ENCODE data around the gene SSBP2. TPM values are rescaled to one million over a fixed set of nuclear protein-coding genes. Genes with fewer than 3 reads are reported as not detected.

Gene SSBP2
- total RNA-seq, 1 donor from 2014 or later = 149 TPM

DNA sequence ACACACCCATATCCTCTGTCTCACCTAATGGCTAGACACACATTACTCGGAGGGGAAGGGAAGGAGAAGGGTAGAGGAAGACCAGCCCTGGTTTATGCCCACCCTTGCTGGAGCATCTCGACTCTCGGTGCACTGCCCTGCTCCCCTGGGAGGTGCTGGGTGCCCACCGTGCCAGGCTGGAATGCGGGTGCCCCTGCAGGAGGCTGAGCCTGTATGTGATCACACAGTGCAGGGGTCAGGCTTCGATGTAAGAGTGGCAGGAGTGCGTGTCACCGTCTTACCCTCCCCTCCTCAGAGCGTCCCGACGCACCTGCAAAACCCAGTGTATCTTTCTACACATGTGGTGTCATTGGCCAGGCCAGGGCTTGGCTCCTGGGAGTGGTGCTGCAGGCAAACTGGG is 349.6 kb downstream of the SSBP2 start:
- no peaks in the 10 kb centered on the region for H3K9me3 Mint-ChIP-seq (ENCODE audit: unreplicated experiment)
- H3K27ac Mint-ChIP-seq (ENCODE audit: unreplicated experiment) = no peak overlapping the region
- no peak overlapping the region for H3K4me3 Mint-ChIP-seq (ENCODE audit: unreplicated experiment)
- no peaks in the 10 kb centered on the region for H3K36me3 Mint-ChIP-seq (ENCODE audit: low read depth, unreplicated experiment)
- peaks cover 4% of the 10 kb centered on the region for H3K27me3 Mint-ChIP-seq (ENCODE audit: unreplicated experiment)
- no peak for DNase-seq (ENCODE audit: low spot score)
- peaks cover 8% of the 10 kb centered on the region for H3K4me1 Mint-ChIP-seq (ENCODE audit: unreplicated experiment)
- TF ChIP-seq, protein P1, sequence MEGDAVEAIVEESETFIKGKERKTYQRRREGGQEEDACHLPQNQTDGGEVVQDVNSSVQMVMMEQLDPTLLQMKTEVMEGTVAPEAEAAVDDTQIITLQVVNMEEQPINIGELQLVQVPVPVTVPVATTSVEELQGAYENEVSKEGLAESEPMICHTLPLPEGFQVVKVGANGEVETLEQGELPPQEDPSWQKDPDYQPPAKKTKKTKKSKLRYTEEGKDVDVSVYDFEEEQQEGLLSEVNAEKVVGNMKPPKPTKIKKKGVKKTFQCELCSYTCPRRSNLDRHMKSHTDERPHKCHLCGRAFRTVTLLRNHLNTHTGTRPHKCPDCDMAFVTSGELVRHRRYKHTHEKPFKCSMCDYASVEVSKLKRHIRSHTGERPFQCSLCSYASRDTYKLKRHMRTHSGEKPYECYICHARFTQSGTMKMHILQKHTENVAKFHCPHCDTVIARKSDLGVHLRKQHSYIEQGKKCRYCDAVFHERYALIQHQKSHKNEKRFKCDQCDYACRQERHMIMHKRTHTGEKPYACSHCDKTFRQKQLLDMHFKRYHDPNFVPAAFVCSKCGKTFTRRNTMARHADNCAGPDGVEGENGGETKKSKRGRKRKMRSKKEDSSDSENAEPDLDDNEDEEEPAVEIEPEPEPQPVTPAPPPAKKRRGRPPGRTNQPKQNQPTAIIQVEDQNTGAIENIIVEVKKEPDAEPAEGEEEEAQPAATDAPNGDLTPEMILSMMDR (IDR thresholded peaks at IDR 0.05; ENCODE audit: unreplicated experiment) = no peak

- no peak overlapping the region for H3K27ac Mint-ChIP-seq (ENCODE audit: unreplicated experiment)
- H3K9me3 Mint-ChIP-seq (ENCODE audit: unreplicated experiment) = no peaks in the 10 kb centered on the region
- TF ChIP-seq, protein P1 (IDR thresholded peaks at IDR 0.05; ENCODE audit: unreplicated experiment) = no peak
- no peak overlapping the region for H3K4me3 Mint-ChIP-seq (ENCODE audit: unreplicated experiment)
- H3K36me3 Mint-ChIP-seq (ENCODE audit: low read depth, unreplicated experiment) = no peaks in the 10 kb centered on the region
- DNase-seq (ENCODE audit: low spot score) = no peak
- peaks cover 11% of the 10 kb centered on the region for H3K4me1 Mint-ChIP-seq (ENCODE audit: unreplicated experiment)
- peaks cover 4% of the 10 kb centered on the region for H3K27me3 Mint-ChIP-seq (ENCODE audit: unreplicated experiment)
Observed at GRCh38 chr5:81400375-81400774, 350.5 kb downstream of the SSBP2 start.

DNA sequence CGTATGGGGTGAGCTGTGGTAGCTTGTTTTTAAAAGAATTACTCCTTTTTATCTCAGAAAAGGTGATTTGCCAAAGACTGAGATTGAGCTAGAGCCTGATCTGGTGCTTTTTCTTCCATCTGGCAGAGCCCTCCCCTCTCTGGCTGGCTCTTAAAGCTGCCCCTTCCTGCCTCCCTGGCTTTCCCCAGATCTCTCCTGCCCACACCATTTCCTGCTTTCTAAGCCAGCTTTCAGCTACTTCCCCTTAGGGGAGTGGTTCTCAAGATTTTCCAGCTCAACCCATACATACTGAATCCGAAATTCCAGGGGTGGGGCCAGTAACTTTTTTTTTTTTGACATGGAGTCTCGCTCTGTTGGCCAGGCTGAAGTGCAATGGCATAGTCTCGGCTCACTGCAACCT is 352.2 kb downstream of the SSBP2 start:
- TF ChIP-seq, protein P1 (IDR thresholded peaks at IDR 0.05; ENCODE audit: unreplicated experiment) = no peak

DNA sequence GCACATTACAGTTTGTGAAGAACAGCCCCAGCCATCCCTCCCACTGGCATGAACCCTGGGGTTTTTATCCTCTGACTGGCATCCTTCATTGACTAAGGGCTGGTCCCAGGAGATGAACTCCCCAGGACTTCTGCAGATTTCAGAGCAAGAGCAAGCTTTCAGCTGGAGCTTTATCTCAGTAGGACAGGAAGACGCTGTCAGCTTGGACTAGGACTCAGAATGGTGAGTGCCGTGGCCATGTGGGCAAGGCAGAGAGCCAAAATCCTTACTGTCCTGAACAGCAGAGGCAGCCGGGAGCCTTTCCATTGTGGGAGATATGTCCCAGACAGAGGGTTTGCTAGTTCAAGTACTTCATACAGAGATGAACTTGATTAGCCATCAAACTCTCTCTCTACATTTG is 353.7 kb downstream of the SSBP2 start:
- Mint-ChIP-seq H3K36me3 (ENCODE audit: low read depth, unreplicated experiment) (no peaks in the 10 kb centered on the region), H3K27ac (ENCODE audit: unreplicated experiment) (no peak overlapping the region), H3K4me1 (ENCODE audit: unreplicated experiment) (peaks cover 11% of the 10 kb centered on the region), H3K4me3 (ENCODE audit: unreplicated experiment) (no peak overlapping the region), H3K9me3 (ENCODE audit: unreplicated experiment) (no peaks in the 10 kb centered on the region), H3K27me3 (ENCODE audit: unreplicated experiment) (peaks cover 6% of the 10 kb centered on the region)
- no peak for DNase-seq (ENCODE audit: low spot score)
- TF ChIP-seq, protein P1 (IDR thresholded peaks at IDR 0.05; ENCODE audit: unreplicated experiment) = no peak

More for the DNA sequence above, 352.2 kb downstream of the SSBP2 start:
- no peak overlapping the region for H3K27ac Mint-ChIP-seq (ENCODE audit: unreplicated experiment)
- H3K4me1 Mint-ChIP-seq (ENCODE audit: unreplicated experiment) = peaks cover 11% of the 10 kb centered on the region
- H3K9me3 Mint-ChIP-seq (ENCODE audit: unreplicated experiment) = no peaks in the 10 kb centered on the region
- H3K36me3 Mint-ChIP-seq (ENCODE audit: low read depth, unreplicated experiment) = no peaks in the 10 kb centered on the region
- peaks cover 6% of the 10 kb centered on the region for H3K27me3 Mint-ChIP-seq (ENCODE audit: unreplicated experiment)
- no peak overlapping the region for H3K4me3 Mint-ChIP-seq (ENCODE audit: unreplicated experiment)
- no peak for DNase-seq (ENCODE audit: low spot score)

DNA sequence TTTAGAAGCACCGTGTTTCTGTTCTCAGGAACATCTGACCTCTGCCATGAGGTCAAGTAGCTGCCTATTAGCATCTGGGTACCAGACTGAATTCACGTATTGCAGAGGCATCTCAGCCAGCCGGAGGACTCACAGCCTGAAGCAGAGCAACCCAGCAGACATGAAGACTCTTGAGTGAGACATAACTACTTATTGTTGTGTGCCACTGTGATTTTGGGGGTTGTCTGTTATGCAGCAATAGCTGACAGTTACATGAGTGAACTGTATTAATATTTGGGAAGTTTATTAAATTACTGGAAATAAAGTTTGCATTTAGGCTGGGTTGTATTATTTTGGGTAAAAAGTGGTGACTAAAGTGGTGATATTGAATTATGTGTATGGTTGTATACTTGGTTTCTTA is 355.6 kb downstream of the SSBP2 start:
- Mint-ChIP-seq H3K36me3 (ENCODE audit: low read depth, unreplicated experiment) (no peaks in the 10 kb centered on the region), H3K4me1 (ENCODE audit: unreplicated experiment) (peaks cover 9% of the 10 kb centered on the region), H3K27me3 (ENCODE audit: unreplicated experiment) (peaks cover 8% of the 10 kb centered on the region), H3K27ac (ENCODE audit: unreplicated experiment) (no peak overlapping the region), H3K4me3 (ENCODE audit: unreplicated experiment) (no peak overlapping the region), H3K9me3 (ENCODE audit: unreplicated experiment) (no peaks in the 10 kb centered on the region)
- TF ChIP-seq, protein P1 (IDR thresholded peaks at IDR 0.05; ENCODE audit: unreplicated experiment) = no peak
- no peak for DNase-seq (ENCODE audit: low spot score)

All from endothelial cell (in vitro differentiated cells).